ENCODE data around the gene VPS37D. TPM values are rescaled to one million over a fixed set of nuclear protein-coding genes. Genes with fewer than 3 reads are reported as not detected.
"Not testable (repeated sequence)": the region's sequence is repeated elsewhere in the genome, so short reads cannot be mapped to it uniquely, and the experiment has no call there.

VPS37D gene
- total and polyA plus RNA-seq, 8 donors = 0.89 to 10.1 (median 7.8) TPM

GRCh38 chr7:73671857-73672445 lies 4.3 kb downstream of the VPS37D start:
- Histone ChIP-seq H3K36me3 (no peaks in the 10 kb centered on the region), H3K9me3 (no peaks in the 10 kb centered on the region), H3K27ac (no peak overlapping the region), H3K27me3 (peaks cover 0 to 42% of the 10 kb centered on the region in 2 donors), H3K4me3 (no peak overlapping the region), H3K4me1 (peaks cover 0 to 19% of the 10 kb centered on the region in 2 donors)
- ATAC-seq (no peak), DNase-seq (no peak)
- TF ChIP-seq CTCF (IDR thresholded peaks at IDR 0.05) = no peak
- intact Hi-C loops (cut with DNase I) = no loop called here

GRCh38 chr7:73674468-73675124 lies 7.0 kb downstream of the VPS37D start:
- intact Hi-C loops (cut with DNase I) = no loop called here
- no peak for TF ChIP-seq CTCF (IDR thresholded peaks at IDR 0.05)
- Histone ChIP-seq H3K4me3 (no peak overlapping the region), H3K9me3 (no peaks in the 10 kb centered on the region), H3K27ac (no peak overlapping the region), H3K36me3 (peaks cover 0 to 12% of the 10 kb centered on the region in 2 donors), H3K27me3 (peaks cover 0 to 21% of the 10 kb centered on the region in 2 donors), H3K4me1 (no peaks in the 10 kb centered on the region)
- DNase-seq (no peak), ATAC-seq (no peak)

GRCh38 chr7:73676062-73676461 lies 8.4 kb downstream of the VPS37D start:
- H3K27ac ChIP-seq; H3K9me3 ChIP-seq; H3K4me1 ChIP-seq; H3K4me3 ChIP-seq; intact Hi-C loops (cut with DNase I); ATAC-seq; DNase-seq; H3K27me3 ChIP-seq: not testable (repeated sequence)
- peaks cover 0 to 12% of the 10 kb centered on the region in 2 donors for H3K36me3 ChIP-seq

GRCh38 chr7:73678862-73679261 lies 11.2 kb downstream of the VPS37D start:
- ATAC-seq (peak; percentile 6), DNase-seq (no peak)
- peaks cover 0 to 12% of the 10 kb centered on the region in 2 donors for H3K36me3 ChIP-seq
- no peaks in the 10 kb centered on the region for H3K27me3 ChIP-seq
- intact Hi-C loops (cut with DNase I) = no loop called here
- no peaks in the 10 kb centered on the region for H3K9me3 ChIP-seq
- no peak overlapping the region for H3K4me3 ChIP-seq
- H3K27ac ChIP-seq = no peak overlapping the region
- H3K4me1 ChIP-seq = peaks cover 17 to 24% of the 10 kb centered on the region in 2 donors
- TF ChIP-seq CTCF (IDR thresholded peaks at IDR 0.05) = no peak

- no peak for TF ChIP-seq CTCF (IDR thresholded peaks at IDR 0.05)
- DNase-seq (no peak), ATAC-seq (no peak)
- Histone ChIP-seq H3K4me3 (no peak overlapping the region), H3K27ac (no peak overlapping the region), H3K27me3 (no peaks in the 10 kb centered on the region), H3K36me3 (peaks cover 0 to 12% of the 10 kb centered on the region in 2 donors), H3K9me3 (no peaks in the 10 kb centered on the region), H3K4me1 (peaks cover 21 to 29% of the 10 kb centered on the region in 2 donors)
- intact Hi-C loops (cut with DNase I) = no loop called here
These were observed 12.1 kb downstream of the VPS37D start for GRCh38 chr7:73679709-73680108.
